Neuronal stem cell (in vitro differentiated cells): ENCODE results near the gene VPS13D.
A peak's percentile ranks its signal among the peaks of the same experiment; 100 is the strongest.
"Not testable (repeated sequence)": the region's sequence is repeated elsewhere in the genome, so short reads cannot be mapped to it uniquely, and the experiment has no call there.

Source experiments
- DNase-seq: peaks from one replicate; pipeline ENCODE4 v3.0.0-alpha.2; 2013; ENCODE audit warnings: low spot score
- H2AFZ ChIP-seq: one replicate; pipeline ENCODE4 v1.6.1; 2013; ENCODE audit warnings: mild to moderate bottlenecking, low read length, inconsistent platforms
- H2AK5ac ChIP-seq: 2 replicates; pipeline ENCODE4 v1.6.1; 2013; ENCODE audit warnings: low read depth, mild to moderate bottlenecking, inconsistent platforms, low read length, moderate library complexity, mixed read lengths
- H2BK120ac ChIP-seq: 2 replicates; pipeline ENCODE4 v1.6.1; 2013; ENCODE audit warnings: low read depth, mild to moderate bottlenecking, inconsistent platforms, low read length, moderate library complexity, mixed read lengths
- H2BK12ac ChIP-seq: one replicate; pipeline ENCODE4 v1.6.1; 2013; ENCODE audit warnings: low read length, inconsistent platforms
- H2BK15ac ChIP-seq: 2 replicates; pipeline ENCODE4 v1.6.1; 2013; ENCODE audit warnings: mild to moderate bottlenecking, low read length, inconsistent platforms, mixed read lengths
- H2BK5ac ChIP-seq: one replicate; pipeline ENCODE4 v1.6.1; 2013; ENCODE audit warnings: inconsistent platforms, mild to moderate bottlenecking, low read length, moderate library complexity
- H3K14ac ChIP-seq: one replicate; pipeline ENCODE4 v1.6.1; 2013; ENCODE audit warnings: low read length, inconsistent platforms
- H3K18ac ChIP-seq: 2 replicates; pipeline ENCODE4 v1.6.1; 2013; ENCODE audit warnings: low read length, inconsistent platforms
- H3K23ac ChIP-seq: 2 replicates; pipeline ENCODE4 v1.6.1; 2013; ENCODE audit warnings: low read depth, mild to moderate bottlenecking, mixed read lengths, low read length, inconsistent platforms; ENCODE audit not compliant: poor library complexity
- H3K27ac ChIP-seq: replicated peaks from 3 replicates; pipeline ENCODE4 v1.5.1; 2013; ENCODE audit warnings: low read length, inconsistent platforms
- H3K27me3 ChIP-seq, 3 experiments: 2 replicates each; pipeline ENCODE4 v1.6.1; 2013; ENCODE audit warnings: low read length in 3 of 3, mild to moderate bottlenecking in 2 of 3, inconsistent platforms in 1 of 3, low read depth in 1 of 3, mixed read lengths in 1 of 3, moderate library complexity in 1 of 3; ENCODE audit not compliant: control insufficient read depth in 3 of 3, insufficient read depth in 3 of 3
- H3K36me3 ChIP-seq, 2 donors: replicated peaks in 1 of 2; 2 replicates each; pipeline ENCODE4 v1.6.1; 2013; ENCODE audit warnings: low read length in 2 of 2; ENCODE audit not compliant: control insufficient read depth in 2 of 2, insufficient read depth in 2 of 2
- H3K4ac ChIP-seq: 2 replicates; pipeline ENCODE4 v1.6.1; 2013; ENCODE audit warnings: inconsistent platforms, mild to moderate bottlenecking, low read length, moderate library complexity
- H3K4me1 ChIP-seq, 2 donors: 1 replicate in 1 of 2; 2 replicates in 1 of 2; pipeline ENCODE4 v1.6.1; 2013; ENCODE audit warnings: low read length in 2 of 2, low read depth in 1 of 2; ENCODE audit not compliant: control insufficient read depth in 2 of 2, insufficient read depth in 1 of 2
- H3K4me2 ChIP-seq: one replicate; pipeline ENCODE4 v1.6.1; 2013; ENCODE audit warnings: mild to moderate bottlenecking, low read length, inconsistent platforms; ENCODE audit not compliant: insufficient read depth, poor library complexity, severe bottlenecking
- H3K4me3 ChIP-seq, 2 donors: 2 replicates each; pipeline ENCODE4 v1.5.1; 2013; ENCODE audit warnings: low read length in 2 of 2, mild to moderate bottlenecking in 2 of 2, inconsistent platforms in 1 of 2, moderate library complexity in 1 of 2
- H3K79me1 ChIP-seq: one replicate; pipeline ENCODE4 v1.6.1; 2013; ENCODE audit warnings: low read depth, mild to moderate bottlenecking, inconsistent platforms, low read length, moderate library complexity
- H3K9ac ChIP-seq: one replicate; pipeline ENCODE4 v1.6.1; 2013; ENCODE audit warnings: mild to moderate bottlenecking, low read depth, low read length, inconsistent platforms; ENCODE audit not compliant: poor library complexity
- H3K9me3 ChIP-seq, 2 donors: replicated peaks in 1 of 2; 2 replicates each; pipeline versions ENCODE3 to v1.6.1; 2013; ENCODE audit warnings: low read length in 2 of 2, mild to moderate bottlenecking in 2 of 2, inconsistent platforms in 1 of 2, low read depth in 1 of 2, mixed read lengths in 1 of 2, moderate library complexity in 1 of 2; ENCODE audit not compliant: control insufficient read depth in 2 of 2, insufficient read depth in 1 of 2
- H4K8ac ChIP-seq: one replicate; pipeline ENCODE4 v1.6.1; 2013; ENCODE audit warnings: low read depth, mild to moderate bottlenecking, inconsistent platforms, low read length, moderate library complexity
- H4K91ac ChIP-seq: one replicate; pipeline ENCODE4 v1.6.1; 2013; ENCODE audit warnings: low read length, low read depth, mild to moderate bottlenecking, inconsistent platforms; ENCODE audit not compliant: poor library complexity
- WGBS, 2 donors: extraction: QIAGEN DNeasy Blood & Tissue Kit; methylation state at CpG; one replicate each; pipeline ENCODE4 v1.1.7; 2013; ENCODE audit warnings: missing lambda C conversion rate in 2 of 2, mixed read lengths in 1 of 2; ENCODE audit not compliant: insufficient read length in 2 of 2, insufficient replicate concordance in 1 of 2; ENCODE audit errors: extremely low coverage in 2 of 2; 5-methylcytosine and 5-hydroxymethylcytosine counted together

Gene VPS13D

DNA sequence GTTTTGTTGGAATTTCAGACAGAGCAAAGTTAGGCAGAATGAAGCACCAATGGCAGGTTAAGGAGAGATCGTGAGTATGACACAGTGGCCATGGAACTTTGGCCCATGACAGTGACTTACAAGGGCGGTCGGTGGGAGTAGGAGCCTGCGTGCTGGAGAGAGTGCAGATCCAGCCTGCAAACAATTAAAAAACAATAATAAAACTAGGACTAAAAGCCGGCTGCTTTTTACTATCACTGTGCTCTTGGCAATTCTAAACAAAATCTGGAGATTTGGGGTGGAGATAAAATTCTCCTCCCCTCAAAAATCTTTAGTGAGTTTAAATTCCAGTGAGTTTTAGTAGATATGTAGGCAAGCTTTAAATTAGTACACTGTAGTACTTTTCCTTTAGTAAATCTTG is 291.3 kb downstream of the VPS13D start:
- Histone ChIP-seq H2BK120ac (no peak overlapping the region), H3K4ac (no peak overlapping the region), H3K18ac (no peak overlapping the region), H3K27ac (no peak overlapping the region), H3K4me3 (no peak overlapping the region), H3K4me2 (no peak overlapping the region), H3K9me3 (no peaks in the 10 kb centered on the region), H2BK15ac (no peak overlapping the region), H4K91ac (no peak overlapping the region), H3K9ac (no peak overlapping the region), H2BK5ac (no peak overlapping the region), H2AFZ (no peak overlapping the region), H2BK12ac (no peak overlapping the region), H3K27me3 (no peaks in the 10 kb centered on the region), H3K79me1 (no peaks in the 10 kb centered on the region), H4K8ac (no peak overlapping the region), H3K14ac (no peak overlapping the region), H3K23ac (no peak overlapping the region), H2AK5ac (no peak overlapping the region), H3K36me3 (no peaks in the 10 kb centered on the region), H3K4me1 (peaks cover 3 to 8% of the 10 kb centered on the region in 2 donors)
- WGBS, 2 donors = no CpG with 5 or more reads among the region's 5 CpGs
- DNase-seq = no peak

DNA sequence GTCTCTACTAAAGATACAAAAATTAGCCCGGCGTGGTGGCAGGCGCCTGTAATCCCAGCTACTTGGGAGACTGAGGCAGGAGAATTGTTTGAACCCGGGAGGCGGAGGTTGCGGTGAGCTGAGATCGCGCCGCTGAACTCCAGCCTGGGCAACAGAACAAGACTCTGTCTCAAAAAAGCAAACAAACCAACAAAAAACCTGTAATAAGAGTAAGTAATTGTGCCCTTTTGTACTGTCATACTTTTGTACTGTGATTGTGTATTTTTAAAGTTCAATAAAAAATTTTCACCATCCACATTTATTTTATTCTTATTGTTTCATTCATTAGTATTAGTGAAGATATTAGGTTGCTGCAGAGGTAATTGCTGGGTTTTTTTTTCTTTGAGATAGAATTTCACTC is 292.9 kb downstream of the VPS13D start:
- not testable (repeated sequence) for H3K27me3 ChIP-seq, H3K9me3 ChIP-seq, H3K27ac ChIP-seq, H2AK5ac ChIP-seq, H4K91ac ChIP-seq, H2BK120ac ChIP-seq, H2AFZ ChIP-seq, H4K8ac ChIP-seq, H2BK5ac ChIP-seq, H3K36me3 ChIP-seq, H3K18ac ChIP-seq, H3K79me1 ChIP-seq, H3K23ac ChIP-seq, H3K4ac ChIP-seq, H3K4me2 ChIP-seq, DNase-seq, H2BK12ac ChIP-seq, H3K4me1 ChIP-seq, H3K9ac ChIP-seq, H3K14ac ChIP-seq, H3K4me3 ChIP-seq, H2BK15ac ChIP-seq
- WGBS, 2 donors = no CpG with 5 or more reads among the region's 9 CpGs

DNA sequence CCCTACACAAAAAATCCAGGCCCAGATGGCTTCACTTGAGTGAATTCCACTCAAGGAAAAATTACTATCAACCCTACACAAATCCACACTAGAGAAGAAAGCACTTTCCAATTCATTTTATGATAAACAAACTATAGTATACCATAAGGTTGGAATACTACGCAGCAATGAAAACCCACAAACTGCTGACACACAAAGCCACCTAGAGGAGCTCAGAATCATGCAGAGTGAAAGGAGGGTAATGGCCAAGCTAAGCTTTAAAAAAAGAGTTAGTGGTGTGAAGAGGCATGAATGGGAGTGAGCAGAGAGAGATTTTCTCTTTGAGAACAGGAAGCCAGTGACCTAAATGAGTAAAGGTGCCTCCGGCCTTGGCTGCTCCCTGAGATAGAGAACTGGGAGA is 294.4 kb downstream of the VPS13D start:
- no peak overlapping the region for H2BK5ac ChIP-seq
- no peaks in the 10 kb centered on the region for H3K27me3 ChIP-seq
- no peaks in the 10 kb centered on the region for H3K36me3 ChIP-seq
- WGBS, 2 donors = no CpG with 5 or more reads among the region's 2 CpGs
- H3K79me1 ChIP-seq = no peaks in the 10 kb centered on the region
- peaks cover 3 to 6% of the 10 kb centered on the region in 2 donors for H3K4me1 ChIP-seq
- no peak overlapping the region for H3K18ac ChIP-seq
- no peak overlapping the region for H2AFZ ChIP-seq
- H4K91ac ChIP-seq = no peak overlapping the region
- H3K4me3 ChIP-seq = no peak overlapping the region
- H2BK15ac ChIP-seq = no peak overlapping the region
- H3K14ac ChIP-seq = no peak overlapping the region
- H3K4me2 ChIP-seq = no peak overlapping the region
- no peak overlapping the region for H3K27ac ChIP-seq
- no peak overlapping the region for H2AK5ac ChIP-seq
- no peak overlapping the region for H3K4ac ChIP-seq
- H2BK120ac ChIP-seq = no peak overlapping the region
- no peaks in the 10 kb centered on the region for H3K9me3 ChIP-seq
- no peak overlapping the region for H4K8ac ChIP-seq
- H3K9ac ChIP-seq = no peak overlapping the region
- no peak overlapping the region for H2BK12ac ChIP-seq
- no peak for DNase-seq
- no peak overlapping the region for H3K23ac ChIP-seq

GRCh38 chr1:12525311-12526181 is 295.7 kb downstream of the VPS13D start:
- no CpG with 5 or more reads among the region's 13 CpGs for WGBS, 2 donors

More at GRCh38 chr1:12525311-12526181, 295.7 kb downstream of the VPS13D start:
- Histone ChIP-seq H3K4me2 (no peak overlapping the region), H2AK5ac (peak overlapping the region; percentile 28), H3K23ac (no peak overlapping the region), H3K18ac (peak overlapping the region; percentile 57), H3K27me3 (no peaks in the 10 kb centered on the region), H3K4me1 (peaks cover 2 to 3% of the 10 kb centered on the region in 2 donors), H3K4ac (no peak overlapping the region), H3K9me3 (no peaks in the 10 kb centered on the region), H2BK5ac (peak overlapping the region; percentile 35), H2BK12ac (no peak overlapping the region), H2BK15ac (peak overlapping the region; percentile 81), H3K27ac (no peak overlapping the region), H4K8ac (no peak overlapping the region), H2BK120ac (no peak overlapping the region), H3K9ac (no peak overlapping the region), H2AFZ (peak overlapping the region; percentile 79), H3K14ac (no peak overlapping the region), H4K91ac (no peak overlapping the region), H3K79me1 (no peaks in the 10 kb centered on the region), H3K4me3 (no peak overlapping the region), H3K36me3 (no peaks in the 10 kb centered on the region)
- DNase-seq = no peak
